Renal cortex interstitium (tissue), 11 donors: ENCODE measurements around the gene ART4. TPM values are rescaled to one million over a fixed set of nuclear protein-coding genes. Genes with fewer than 3 reads are reported as not detected.

Experiments
- DNase-seq, 11 donors: peaks; one replicate each; pipeline ENCODE4 v3.0.0-alpha.2; 2013; ENCODE audit warnings: low read depth in 9 of 11, low spot score in 4 of 11; ENCODE audit errors: extremely low read depth in 1 of 11
- polyA plus RNA-seq, 3 donors: library from polyadenylated mRNA; unstranded; fragments of 120-200 nt; gene quantifications; one replicate each; pipeline ENCODE4 v1.2.1, GENCODE V29; 2013; ENCODE audit not compliant: insufficient read length in 3 of 3

ART4 gene
- polyA plus RNA-seq, 3 donors, result 0.21 to 0.34 (median 0.22) TPM

GRCh38 chr12:14858513-14858912 is 15.2 kb upstream of the ART4 start:
- no peak for DNase-seq

GRCh38 chr12:14854586-14855183 is 11.4 kb upstream of the ART4 start:
- DNase-seq, result peak in 4 of 11 donors; percentile 15 to 34 (median 29)

DNA sequence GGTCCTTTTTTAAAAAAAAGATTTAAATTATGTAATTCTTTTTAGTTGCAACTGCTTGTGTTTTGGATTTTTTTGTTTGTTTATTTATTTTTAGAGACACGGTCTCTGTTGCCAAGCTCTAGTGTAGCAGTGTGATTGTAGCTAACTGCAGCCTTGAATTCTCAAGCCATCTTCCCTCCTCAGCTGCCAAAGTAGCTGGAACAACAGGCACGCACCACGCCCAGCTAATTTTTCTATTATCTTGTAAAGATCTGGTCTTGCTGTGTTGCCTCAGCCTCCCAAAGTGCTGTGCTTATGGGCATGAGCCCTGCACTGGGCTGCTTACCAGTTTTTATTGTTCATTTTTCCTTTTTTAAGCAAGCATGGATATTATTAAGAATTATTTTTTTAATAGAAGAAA is 10.6 kb upstream of the ART4 start:
- no peak for DNase-seq

GRCh38 chr12:14852880-14853279 is 9.6 kb upstream of the ART4 start:
- DNase-seq, result no peak

- no peak for DNase-seq
Measured at GRCh38 chr12:14850929-14851663, 7.8 kb upstream of the ART4 start.

GRCh38 chr12:14849661-14850060 is 6.3 kb upstream of the ART4 start:
- DNase-seq, result no peak

DNA sequence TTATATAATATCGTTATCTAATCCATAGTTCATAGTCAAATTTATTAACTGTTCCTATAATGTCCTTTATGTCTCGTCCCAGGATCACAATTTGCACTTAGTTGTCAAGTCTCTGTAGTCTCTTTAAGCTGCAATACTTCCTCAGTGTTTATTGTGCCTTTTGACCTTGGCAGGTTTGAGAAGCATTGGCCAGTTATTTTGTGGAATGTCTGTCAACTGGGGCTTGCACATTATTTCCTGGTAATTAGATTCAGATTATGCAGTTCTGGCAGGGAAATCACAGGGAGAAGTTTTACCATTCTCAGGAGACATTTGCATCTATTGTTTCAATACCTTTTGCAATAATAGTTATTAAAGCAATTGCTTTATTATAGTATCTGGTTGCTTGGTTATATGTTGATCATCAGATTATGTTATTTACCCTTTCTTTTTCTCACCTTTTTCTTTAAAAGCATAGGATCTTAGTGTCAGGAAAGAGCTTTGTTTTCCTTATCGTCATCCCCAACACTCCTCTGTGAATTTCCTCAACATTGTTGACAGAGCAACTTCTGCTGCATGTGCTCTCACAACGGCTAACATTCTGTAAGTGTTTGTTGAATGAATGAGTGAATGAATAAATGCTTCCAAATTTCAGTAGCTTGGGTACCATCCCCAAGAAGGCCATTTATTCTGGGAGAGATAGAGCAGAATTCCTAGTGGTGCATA is 3.7 kb upstream of the ART4 start:
- no peak for DNase-seq

DNA sequence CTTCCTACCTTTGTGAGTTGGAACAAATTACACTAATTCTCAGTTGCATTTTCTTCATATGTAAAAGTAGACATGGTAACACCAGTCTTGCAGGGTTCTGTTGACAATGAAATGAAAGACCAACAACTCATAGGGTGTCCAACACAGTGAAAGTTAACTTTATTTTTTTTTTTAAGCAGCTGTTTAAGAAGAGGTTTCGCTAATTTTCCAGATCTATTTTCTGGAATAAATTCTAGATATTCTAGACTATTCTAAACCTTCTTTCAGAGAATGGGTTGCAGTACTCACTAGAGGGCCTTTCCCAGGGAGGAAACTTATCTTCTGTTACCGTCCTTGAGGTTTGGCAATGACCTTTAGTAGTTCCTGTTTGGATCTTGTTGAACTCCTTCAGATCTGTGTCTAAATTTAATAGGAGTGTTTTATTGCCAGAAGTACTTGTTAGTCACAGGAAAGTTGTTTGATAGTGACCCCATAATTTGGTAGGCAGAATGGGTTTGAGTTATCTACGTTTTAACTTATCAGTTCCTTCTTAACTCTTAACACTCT is 2.8 kb upstream of the ART4 start:
- no peak for DNase-seq

DNA sequence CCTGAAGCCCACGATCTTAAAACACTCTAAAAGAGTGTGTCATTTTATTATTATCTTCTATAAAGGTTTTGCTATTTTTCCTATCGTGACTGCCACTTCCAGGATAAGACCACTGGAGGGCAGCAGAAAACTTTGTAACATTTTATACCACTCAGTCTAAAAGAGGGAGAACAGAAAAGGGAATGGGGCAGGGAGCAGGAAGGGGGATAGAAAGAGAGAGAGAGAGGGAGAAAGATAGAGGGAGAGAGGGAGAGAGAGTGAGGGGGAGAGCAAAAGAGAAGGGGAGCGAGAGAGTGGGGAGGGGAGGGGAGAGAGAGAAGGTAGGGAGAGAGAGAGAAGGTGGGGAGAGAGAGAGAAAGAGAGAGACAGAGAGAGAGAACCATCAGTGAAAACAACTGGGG is 2.0 kb upstream of the ART4 start:
- DNase-seq, result peak in 8 of 11 donors; percentile 51 to 70 (median 60)

DNA sequence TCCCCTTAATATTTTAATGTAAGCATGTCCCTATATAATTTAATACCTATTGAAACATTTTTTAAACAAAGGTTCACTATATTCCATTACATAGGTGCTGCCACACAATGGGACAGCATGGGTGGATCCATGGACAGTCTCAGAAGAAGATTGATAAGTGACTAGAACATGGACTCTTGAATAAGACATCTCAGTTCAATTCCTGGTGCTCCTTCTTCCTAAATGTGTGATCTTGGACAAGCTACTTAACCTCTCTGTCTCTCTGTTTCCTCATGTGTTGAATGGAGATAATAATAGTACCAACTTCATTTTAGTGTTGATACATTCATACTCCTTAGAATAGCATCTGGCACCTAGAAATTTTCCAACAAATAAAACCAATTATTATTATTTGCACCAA is 1.1 kb upstream of the ART4 start:
- DNase-seq, result no peak

DNA sequence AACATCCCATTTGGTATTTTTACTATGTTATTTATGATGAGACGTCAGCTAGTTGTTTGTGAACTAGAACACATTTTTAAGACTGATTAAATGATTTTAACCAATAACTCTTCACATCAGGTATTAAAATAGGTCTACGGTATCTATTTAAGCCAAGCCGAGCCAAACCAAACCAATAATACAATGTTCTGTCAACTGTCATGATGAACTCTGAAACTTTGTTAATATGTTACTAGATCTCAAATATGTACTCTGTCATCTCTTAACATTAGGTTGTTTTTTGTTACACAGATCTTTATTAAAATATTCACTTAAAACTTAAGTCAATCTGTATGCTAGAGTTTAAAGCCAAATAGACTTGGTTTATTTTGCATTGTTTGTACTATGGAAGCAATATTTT is 1.0 kb downstream of the ART4 start:
- no peak for DNase-seq

GRCh38 chr12:14841761-14842160 is 1.6 kb downstream of the ART4 start:
- DNase-seq, result peak in 3 of 11 donors; percentile 20 to 29 (median 23)

- DNase-seq, result no peak
Measured at GRCh38 chr12:14840616-14841015, 2.7 kb downstream of the ART4 start.

- no peak for DNase-seq
Measured at GRCh38 chr12:14839262-14839661, 4.1 kb downstream of the ART4 start.

DNA sequence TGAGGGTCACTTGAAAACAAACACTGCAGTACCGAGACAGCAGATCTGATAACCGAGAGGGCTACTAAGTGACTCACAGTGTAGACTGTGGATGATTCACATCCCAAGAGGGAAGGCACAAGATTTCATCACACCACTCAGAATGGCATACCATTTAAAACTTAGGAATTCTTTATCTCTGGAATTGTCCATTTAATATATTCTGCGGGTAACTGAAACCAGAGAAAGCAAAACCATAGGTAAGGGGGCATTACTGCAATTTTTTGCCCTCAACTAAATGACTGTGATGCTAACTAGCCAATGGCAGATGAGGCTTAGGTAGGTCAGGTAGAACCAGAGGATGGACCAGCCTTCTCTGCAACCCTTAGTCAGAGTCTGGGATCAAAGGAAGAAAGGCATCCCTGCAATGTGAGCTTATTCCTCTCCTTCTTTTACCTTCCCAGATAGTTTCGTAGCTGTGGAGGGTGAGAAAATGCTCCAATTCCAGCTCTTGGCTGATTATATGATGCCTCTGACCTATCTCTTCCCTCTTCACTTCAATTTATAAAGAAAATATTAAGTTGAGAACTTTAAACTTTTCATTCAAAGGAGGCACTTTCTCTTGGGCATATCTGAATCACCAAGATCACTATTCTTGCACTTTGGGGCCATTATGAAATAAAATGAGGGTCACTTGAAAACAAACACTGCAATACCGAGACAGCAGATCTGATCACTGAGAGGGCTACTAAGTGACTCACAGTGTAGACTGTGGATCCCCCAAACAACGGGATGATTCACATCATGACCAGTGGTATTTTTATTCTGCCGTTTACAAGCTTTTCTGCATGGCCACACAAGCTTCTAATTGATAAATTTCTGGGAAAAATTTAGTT is 6.8 kb downstream of the ART4 start:
- DNase-seq, result no peak

- no peak for DNase-seq
Measured at GRCh38 chr12:14834509-14834908, 8.8 kb downstream of the ART4 start.

DNA sequence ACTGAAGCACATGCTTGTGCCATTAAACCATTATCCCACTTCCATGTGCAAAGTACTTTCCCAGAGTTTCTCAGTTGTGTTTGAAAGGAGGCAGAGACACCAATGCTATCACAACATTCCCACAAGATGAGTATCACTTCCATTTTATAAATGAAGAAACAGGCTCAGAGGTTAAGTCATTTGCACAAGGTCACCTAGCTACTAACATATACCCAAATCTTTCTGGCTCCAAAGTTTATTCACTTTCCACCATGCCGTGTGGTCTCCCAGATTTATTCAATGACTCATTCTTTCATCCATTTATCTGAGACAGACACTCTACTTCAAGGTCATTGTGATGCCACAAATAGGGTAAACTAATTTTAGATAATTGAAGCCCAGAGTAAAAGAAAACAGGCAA is 9.4 kb downstream of the ART4 start:
- no peak for DNase-seq

DNA sequence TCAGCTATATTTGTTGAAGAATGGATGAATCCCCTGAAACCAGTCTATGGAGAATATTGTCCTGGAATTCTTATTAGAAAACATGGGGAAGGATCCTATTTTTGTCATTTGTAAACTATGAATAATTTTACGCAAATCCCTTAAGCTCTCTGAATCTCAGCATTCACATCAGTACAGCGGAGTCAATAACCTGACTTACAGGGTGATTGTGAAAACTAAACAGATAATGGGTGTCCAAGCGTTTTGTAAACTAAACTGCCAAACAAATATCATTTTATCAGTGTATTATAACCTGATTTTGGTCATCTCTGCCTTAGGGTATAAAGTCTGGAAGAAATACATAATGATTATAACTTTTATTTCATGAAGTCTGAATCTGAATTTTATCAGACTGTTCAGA is 10.0 kb downstream of the ART4 start:
- no peak for DNase-seq

GRCh38 chr12:14828892-14829291 is 14.4 kb downstream of the ART4 start:
- no peak for DNase-seq
